Measurements from ENCODE around the gene PHTF2. TPM values are rescaled to one million over a fixed set of nuclear protein-coding genes. Genes with fewer than 3 reads are reported as not detected.

Gene PHTF2
- total and polyA plus RNA-seq, 11 donors = 9.6 to 47.2 (median 24.2) TPM

GRCh38 chr7:77819021-77819420, 20.4 kb downstream of the PHTF2 start:
- Histone ChIP-seq H3K27ac (no peak overlapping the region), H3K9me3 (peaks cover 0 to 60% (median 18%) of the 10 kb centered on the region in 12 donors), H3K36me3 (peaks cover 0 to 14% (median 0%) of the 10 kb centered on the region in 9 donors), H3K4me3 (no peak overlapping the region), H3K4me1 (peaks cover 0 to 8% (median 4%) of the 10 kb centered on the region in 12 donors), H3K27me3 (no peaks in the 10 kb centered on the region)
- intact Hi-C loops (cut with DNase I) = no loop called here
- DNase-seq (no peak), ATAC-seq (no peak)
- no peak for TF ChIP-seq POLR2A (IDR thresholded peaks at IDR 0.05)
- no peak for TF ChIP-seq CTCF (IDR thresholded peaks at IDR 0.05)

- Histone ChIP-seq H3K27ac (no peak overlapping the region), H3K4me1 (peaks cover 0 to 21% (median 5%) of the 10 kb centered on the region in 12 donors), H3K27me3 (no peaks in the 10 kb centered on the region), H3K4me3 (no peak overlapping the region), H3K36me3 (peaks cover 0 to 14% (median 0%) of the 10 kb centered on the region in 9 donors), H3K9me3 (peaks cover 0 to 77% (median 22%) of the 10 kb centered on the region in 12 donors)
- 94 to 100% (median 98%) methylated on average over 2 of the region's 2 CpGs for WGBS, 4 donors
- DNase-seq (no peak), ATAC-seq (no peak)
- TF ChIP-seq POLR2A (IDR thresholded peaks at IDR 0.05) (no peak), CTCF (IDR thresholded peaks at IDR 0.05) (no peak)
- intact Hi-C loops (cut with DNase I) = no loop called here
These were observed 22.4 kb downstream of the PHTF2 start for GRCh38 chr7:77820967-77821366.

GRCh38 chr7:77822269-77822668, 23.7 kb downstream of the PHTF2 start:
- H3K9me3 ChIP-seq = peaks cover 0 to 80% (median 26%) of the 10 kb centered on the region in 12 donors
- 0 to 38% (median 0%) methylated on average over 1 of the region's 1 CpG; no CpG with 5 or more reads in 1 of the 4 donors for WGBS, 4 donors
- TF ChIP-seq CTCF (IDR thresholded peaks at IDR 0.05) (no peak), POLR2A (IDR thresholded peaks at IDR 0.05) (no peak)

GRCh38 chr7:77823787-77824186, 25.2 kb downstream of the PHTF2 start:
- H3K36me3 ChIP-seq = peaks cover 0 to 10% (median 0%) of the 10 kb centered on the region in 9 donors
- H3K4me3 ChIP-seq = no peak overlapping the region
- H3K27me3 ChIP-seq = no peaks in the 10 kb centered on the region
- DNase-seq (no peak), ATAC-seq (no peak)
- no peak for TF ChIP-seq CTCF (IDR thresholded peaks at IDR 0.05)
- no peak for TF ChIP-seq POLR2A (IDR thresholded peaks at IDR 0.05)
- peaks cover 0 to 65% (median 23%) of the 10 kb centered on the region in 12 donors for H3K9me3 ChIP-seq
- intact Hi-C loops (cut with DNase I) = no loop called here
- H3K4me1 ChIP-seq = peaks cover 0 to 27% (median 5%) of the 10 kb centered on the region in 12 donors
- WGBS, 4 donors = 44 to 61% (median 52%) methylated on average over 2 of the region's 2 CpGs
- peak overlapping the region in 1 of 12 donors; percentile 43 for H3K27ac ChIP-seq

More at GRCh38 chr7:77822269-77822668, 23.7 kb downstream of the PHTF2 start:
- no peak overlapping the region for H3K4me3 ChIP-seq
- DNase-seq = no peak
- no peak overlapping the region for H3K27ac ChIP-seq
- H3K36me3 ChIP-seq = peaks cover 0 to 12% (median 0%) of the 10 kb centered on the region in 9 donors
- intact Hi-C loops (cut with DNase I) = no loop called here
- H3K27me3 ChIP-seq = no peaks in the 10 kb centered on the region
- ATAC-seq = no peak
- peaks cover 0 to 21% (median 5%) of the 10 kb centered on the region in 12 donors for H3K4me1 ChIP-seq
